ENCODE results near the gene TRIM8.
"Not testable (repeated sequence)": the region's sequence is repeated elsewhere in the genome, so short reads cannot be mapped to it uniquely, and the experiment has no call there.

The TRIM8 gene

DNA sequence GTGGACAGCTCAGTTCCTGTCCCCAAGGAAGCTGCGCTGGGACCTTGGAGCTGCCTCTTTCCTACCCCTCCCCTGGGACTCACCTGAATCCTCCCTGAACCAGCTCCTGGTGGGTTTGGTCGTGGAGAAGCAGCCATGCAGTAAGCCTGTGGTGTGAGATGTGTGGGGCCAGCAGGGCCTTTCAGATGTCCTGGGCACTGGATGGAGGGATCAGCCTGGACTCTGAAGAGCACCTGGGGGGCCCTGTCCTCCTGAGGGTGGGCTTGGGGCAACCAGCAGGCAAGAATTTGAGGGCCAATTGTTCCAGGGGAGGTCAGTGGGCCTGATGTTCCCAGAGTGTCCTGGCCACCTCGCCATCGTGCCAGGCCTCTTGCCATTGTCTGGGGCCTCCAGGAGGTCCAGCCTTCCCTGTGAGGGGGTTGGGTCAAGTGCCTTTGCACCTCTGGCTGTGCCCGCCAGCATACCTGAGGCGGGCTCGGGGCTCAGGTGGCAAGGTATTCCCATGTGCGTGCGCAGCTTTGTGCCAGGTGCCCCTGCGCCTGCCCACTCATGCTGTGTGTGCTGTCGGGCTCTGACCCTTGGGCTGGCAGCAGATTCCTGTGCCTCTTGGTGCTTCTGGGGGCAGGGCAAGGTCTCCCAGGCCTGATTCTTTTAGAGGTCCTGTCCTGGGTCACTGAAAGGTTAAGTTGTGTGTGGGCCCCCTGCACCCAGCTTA lies 7.3 kb downstream of the TRIM8 start:
- no peak for DNase-seq

- DNase-seq, result no peak
Observed at GRCh38 chr10:102652170-102652916, 8.1 kb downstream of the TRIM8 start.

DNA sequence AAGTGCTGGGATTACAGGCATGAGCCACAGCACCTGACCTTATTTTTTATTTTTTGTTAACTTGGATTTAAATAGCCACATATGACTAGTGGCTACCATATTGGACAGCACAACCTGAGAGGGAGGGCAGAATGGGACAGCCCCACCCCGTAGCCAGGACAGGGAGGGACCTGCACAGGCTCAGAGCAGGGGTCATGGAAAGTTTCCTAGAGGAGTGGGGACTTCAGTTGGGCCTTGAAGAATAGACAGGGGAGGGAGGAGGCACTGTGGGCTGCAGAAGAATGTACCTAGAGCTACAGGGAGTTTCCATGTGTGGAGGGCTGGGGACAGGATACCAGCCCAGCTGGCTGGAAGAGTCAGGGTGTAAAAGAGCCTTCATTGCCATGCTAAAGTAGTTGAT lies 8.8 kb downstream of the TRIM8 start:
- DNase-seq, result no peak

DNA sequence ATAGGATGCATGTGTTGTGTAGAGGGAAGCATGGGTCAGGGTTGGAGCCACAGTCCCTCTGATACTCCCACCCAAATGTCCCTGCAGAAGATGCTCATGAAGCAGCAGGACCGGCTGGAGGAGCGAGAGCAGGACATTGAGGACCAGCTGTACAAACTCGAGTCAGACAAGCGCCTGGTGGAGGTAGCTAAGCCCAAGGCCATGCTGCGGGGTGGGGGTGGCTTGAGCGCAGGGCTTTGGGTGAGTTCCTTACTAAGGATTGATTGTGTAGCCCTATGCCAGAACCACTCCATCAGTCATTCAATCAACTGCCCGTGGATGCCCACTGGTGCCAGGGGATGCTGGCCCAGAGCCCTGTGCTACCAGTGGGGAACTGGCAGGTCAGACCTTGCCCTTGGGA lies 10.3 kb downstream of the TRIM8 start:
- no peak for DNase-seq

GRCh38 chr10:102654969-102655368 lies 10.7 kb downstream of the TRIM8 start:
- no peak for DNase-seq

DNA sequence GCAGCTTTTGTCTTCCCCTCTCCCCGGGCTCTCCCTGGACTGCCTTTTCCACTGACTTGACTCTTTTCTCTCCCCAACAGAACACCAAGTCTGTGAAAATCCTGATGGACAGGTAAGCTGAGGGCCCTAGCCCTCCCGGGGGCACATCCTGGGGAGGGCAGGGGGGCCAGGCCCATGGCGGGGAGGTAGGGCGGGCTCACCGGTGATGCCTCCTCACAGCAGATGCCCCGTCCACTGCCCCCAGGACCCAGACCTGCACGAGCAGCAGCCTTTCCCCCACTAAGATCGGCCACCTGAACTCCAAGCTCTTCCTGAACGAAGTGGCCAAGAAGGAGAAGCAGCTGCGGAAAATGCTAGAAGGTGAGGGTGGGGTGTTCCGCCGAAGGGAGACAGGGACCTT lies 11.7 kb downstream of the TRIM8 start:
- DNase-seq, result no peak

DNA sequence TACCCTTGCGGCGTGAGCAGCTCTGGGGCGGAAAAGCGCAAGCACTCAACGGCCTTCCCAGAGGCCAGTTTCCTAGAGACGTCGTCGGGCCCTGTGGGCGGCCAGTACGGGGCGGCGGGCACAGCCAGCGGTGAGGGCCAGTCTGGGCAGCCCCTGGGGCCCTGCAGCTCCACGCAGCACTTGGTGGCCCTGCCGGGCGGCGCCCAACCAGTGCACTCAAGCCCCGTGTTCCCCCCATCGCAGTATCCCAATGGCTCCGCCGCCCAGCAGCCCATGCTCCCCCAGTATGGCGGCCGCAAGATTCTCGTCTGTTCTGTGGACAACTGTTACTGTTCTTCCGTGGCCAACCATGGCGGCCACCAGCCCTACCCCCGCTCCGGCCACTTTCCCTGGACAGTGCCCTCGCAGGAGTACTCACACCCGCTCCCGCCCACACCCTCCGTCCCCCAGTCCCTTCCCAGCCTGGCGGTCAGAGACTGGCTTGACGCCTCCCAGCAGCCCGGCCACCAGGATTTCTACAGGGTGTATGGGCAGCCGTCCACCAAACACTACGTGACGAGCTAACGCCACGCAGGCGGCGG lies 12.6 kb downstream of the TRIM8 start:
- no peak for DNase-seq

GRCh38 chr10:102657451-102657850 lies 13.2 kb downstream of the TRIM8 start:
- DNase-seq, result no peak

- no peak for DNase-seq
Observed at GRCh38 chr10:102657984-102658724, 13.9 kb downstream of the TRIM8 start.

DNA sequence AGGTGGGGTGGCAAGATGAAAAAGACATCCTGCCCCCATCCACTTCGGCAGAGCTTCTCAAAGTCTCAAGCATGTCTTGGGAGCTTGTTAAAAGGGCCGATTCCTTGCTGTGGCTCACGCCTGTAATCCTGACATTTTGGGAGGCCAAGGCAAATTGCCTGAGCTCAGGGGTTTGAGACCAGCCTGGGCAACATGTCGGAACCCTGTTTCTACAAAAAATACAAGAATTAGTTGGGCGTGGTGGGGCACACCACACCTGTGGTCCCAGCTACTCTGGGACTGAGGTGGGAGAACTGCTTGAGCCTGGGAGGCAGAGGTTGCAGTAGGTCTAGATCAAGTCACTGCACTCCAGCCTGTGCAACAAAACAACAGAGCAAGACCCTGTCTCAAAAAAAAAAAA lies 14.5 kb downstream of the TRIM8 start:
- no peak for DNase-seq

GRCh38 chr10:102660888-102661657 lies 16.8 kb downstream of the TRIM8 start:
- DNase-seq, result peak; percentile 51 to 60

- DNase-seq, result no peak
Observed at GRCh38 chr10:102661658-102662028, 17.4 kb downstream of the TRIM8 start.

DNA sequence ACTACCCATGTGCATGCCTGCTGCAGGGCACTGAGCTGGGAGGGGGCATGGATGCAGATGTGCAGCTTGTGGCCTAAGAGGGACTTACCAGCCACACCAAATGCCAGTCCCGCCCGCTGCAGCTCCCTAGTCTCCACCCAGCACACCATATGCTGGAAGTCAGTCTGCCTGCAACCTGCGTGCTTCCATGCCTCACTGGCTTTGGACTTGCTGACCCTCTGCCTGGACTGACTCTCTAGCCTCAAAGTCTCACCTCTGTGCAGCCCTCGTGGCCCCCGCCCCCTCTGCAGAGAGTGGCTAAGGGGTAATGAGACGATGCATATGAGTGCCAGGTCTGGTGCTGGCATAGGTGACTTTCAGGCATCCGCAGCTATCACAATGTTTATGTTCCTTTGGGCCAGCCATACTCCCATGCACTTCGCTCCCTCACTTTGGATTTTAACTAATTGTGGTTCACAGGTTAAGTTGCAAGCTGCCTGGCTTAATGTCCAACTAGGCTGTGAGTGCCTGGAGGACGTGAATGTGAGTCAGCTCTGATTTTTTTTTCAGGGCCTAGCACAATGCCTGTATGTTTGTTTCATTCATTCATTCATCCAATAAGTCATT lies 21.7 kb downstream of the TRIM8 start:
- no peak for DNase-seq

DNA sequence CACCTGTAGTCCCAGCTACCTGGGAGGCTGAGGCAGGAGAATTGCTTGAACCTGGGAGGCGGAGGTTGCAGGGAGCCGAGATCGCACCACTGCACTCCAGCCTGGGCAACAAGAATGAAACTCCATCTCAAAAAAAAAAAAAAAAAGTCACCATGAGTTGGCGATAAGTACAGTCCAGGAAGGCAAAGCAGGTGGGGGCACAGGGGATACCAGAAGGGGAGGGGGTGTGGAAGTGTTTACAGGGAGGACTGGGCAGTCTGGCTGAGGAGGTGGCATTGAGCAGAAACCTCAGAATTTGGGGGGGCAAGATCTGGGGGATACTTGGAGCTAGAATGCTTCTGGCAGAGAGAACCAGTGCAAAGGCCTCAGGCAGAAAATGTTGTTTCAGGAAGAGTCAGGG lies 23.1 kb downstream of the TRIM8 start:
- DNase-seq, result not testable (repeated sequence)

DNA sequence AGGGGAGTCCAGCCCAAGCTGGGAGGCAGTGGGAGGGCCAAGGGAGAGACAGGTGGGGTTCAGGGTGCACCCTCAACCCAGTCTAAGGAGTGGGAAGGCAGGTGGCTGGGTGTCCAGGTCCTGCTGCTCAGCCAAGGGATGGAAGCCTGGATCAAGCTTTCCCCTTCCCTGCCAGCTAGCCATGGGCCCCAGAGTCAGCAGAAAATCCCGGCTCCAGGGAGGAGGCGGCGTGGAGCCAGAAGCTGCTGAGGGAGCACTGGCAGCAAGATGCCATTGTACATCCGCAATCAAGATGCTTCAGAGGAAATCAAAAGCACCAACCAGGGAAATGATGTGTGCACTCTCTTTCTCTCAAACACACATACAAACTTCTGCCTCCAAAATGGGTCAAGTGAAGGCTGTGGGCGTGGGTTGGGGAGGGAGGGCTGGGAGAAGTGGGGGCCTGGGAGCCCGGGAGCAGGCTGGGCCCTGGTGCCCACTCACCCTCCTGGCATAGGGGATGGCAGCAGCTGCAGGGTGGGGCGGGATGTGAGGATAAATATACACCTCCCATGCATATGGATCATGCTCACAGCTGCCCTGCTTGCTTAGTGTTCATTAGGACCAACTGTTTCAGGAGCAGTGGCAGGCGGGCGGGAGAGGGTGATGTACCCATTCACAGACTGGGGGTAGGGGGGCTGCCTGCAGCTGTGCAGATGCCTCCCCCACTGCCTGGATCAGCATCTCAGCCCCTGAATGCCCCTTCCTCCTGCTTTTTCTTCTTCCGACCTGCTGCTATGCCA lies 24.2 kb downstream of the TRIM8 start:
- no peak for DNase-seq

- DNase-seq, result no peak
Observed at GRCh38 chr10:102669206-102670064, 25.2 kb downstream of the TRIM8 start.

DNA sequence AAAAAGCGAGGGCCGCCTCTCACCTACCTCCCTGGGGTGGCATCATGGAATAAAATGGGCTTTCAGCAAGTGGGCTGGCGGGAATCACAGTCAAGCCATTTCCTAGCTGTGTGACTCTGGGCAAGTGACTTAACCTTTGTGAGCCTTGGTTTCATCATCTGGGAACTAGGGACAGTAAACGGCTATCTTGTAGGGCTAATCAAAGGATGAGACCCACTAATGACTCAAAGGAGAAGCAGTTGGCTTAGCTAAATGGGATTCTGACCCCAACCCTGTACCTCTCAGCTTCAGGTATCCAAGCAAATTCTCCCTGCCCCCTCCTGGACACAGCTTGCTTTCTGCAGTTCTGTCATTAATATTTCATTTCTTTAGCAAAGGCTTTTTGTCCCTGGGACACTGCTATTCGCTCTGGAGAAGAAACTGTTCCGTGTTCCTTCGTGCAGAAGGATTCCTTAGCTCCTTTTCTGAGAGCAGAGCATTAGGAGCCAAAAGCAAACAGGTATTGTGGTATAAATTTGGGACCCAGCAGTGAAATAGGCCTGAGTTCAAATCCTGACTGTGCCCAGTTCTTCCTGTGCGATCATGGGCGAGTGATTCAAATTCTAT lies 25.9 kb downstream of the TRIM8 start:
- no peak for DNase-seq

DNA sequence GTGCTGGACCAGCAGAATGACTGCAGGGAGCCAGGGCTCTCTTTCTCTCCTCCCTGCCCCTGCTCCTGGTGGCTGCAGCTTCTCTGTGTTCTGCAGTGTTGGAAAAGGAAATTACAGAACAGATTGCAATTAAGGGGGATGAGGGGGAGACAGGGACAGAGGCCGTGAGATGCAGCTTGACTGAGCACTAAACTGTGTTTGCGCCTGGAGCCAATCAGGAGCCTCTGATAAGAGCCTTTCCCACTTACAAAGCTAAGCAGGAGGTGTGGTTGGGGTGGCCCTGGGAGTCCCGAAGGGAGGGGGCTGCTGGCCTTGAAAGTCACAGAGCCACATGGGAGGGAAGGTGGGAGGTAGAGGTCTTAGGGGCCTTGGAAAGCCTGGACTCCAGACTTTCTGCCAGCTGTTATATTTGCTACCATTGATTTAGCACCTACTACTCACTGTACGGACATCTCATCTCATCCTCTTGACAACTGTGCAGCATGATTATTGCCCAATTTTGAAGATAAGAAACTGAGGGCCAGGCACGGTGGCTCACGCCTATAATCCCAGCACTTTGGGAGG lies 26.7 kb downstream of the TRIM8 start:
- DNase-seq, result no peak

DNA sequence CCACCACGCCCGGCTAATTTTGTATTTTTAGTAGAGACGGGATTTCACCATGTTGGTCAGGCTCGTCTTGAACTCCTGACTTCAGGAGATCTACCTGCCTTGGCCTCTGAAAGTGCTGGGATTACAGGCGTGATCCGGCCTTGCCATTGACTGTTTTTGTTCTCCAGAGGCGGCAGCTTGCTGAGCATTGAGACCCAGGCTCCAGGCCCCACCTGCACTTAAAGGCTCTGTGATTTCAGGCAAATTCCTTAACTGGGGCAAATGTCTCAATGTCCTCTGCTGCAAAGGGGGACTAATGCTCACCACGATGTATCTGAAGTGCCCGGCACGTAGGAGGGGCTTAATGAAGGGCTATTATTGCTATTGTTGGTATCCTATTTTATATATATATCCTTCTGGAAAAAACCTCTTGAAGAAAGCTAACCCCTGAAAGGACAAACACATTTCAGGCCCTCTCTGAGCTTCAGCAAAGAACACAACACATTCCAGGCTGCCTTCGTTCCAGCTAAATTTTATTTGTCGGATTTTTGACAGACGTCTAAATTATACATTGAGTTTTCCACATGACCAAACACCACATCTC lies 29.0 kb downstream of the TRIM8 start:
- no peak for DNase-seq
